Activated CD4-positive, alpha-beta T cell treated with anti-CD3 and anti-CD28 coated beads, Interleukin-2, amount 50 U/mL, for 16 hours (primary cell): ENCODE data around the gene AUH.
"Not testable (repeated sequence)": the region's sequence is repeated elsewhere in the genome, so short reads cannot be mapped to it uniquely, and the experiment has no call there.

Experiments used
- DNase-seq: peaks from one replicate; pipeline ENCODE4 v3.0.0-alpha.2; 2020

AUH gene

GRCh38 chr9:91202736-91203283 lies 158.9 kb downstream of the AUH start:
- no peak for DNase-seq

- no peak for DNase-seq
These were observed 160.9 kb downstream of the AUH start for GRCh38 chr9:91200692-91201336.

GRCh38 chr9:91199739-91200497 lies 161.8 kb downstream of the AUH start:
- no peak for DNase-seq

- DNase-seq = not testable (repeated sequence)
These were observed 162.8 kb downstream of the AUH start for GRCh38 chr9:91198881-91199280.

- no peak for DNase-seq
These were observed 163.3 kb downstream of the AUH start for GRCh38 chr9:91198405-91198804.

- DNase-seq = no peak
These were observed 164.2 kb downstream of the AUH start for GRCh38 chr9:91197232-91198181.

- DNase-seq = no peak
These were observed 165.4 kb downstream of the AUH start for GRCh38 chr9:91196103-91196950.

GRCh38 chr9:91195372-91196012 lies 166.2 kb downstream of the AUH start:
- no peak for DNase-seq

GRCh38 chr9:91193658-91194391 lies 167.9 kb downstream of the AUH start:
- peak; percentile 89 for DNase-seq

GRCh38 chr9:91193087-91193657 lies 168.5 kb downstream of the AUH start:
- DNase-seq = peak; percentile 92

GRCh38 chr9:91192381-91193086 lies 169.2 kb downstream of the AUH start:
- DNase-seq = no peak

GRCh38 chr9:91191411-91192380 lies 170.0 kb downstream of the AUH start:
- no peak for DNase-seq

- DNase-seq = no peak
These were observed 171.7 kb downstream of the AUH start for GRCh38 chr9:91190062-91190461.

GRCh38 chr9:91188719-91189590 lies 172.8 kb downstream of the AUH start:
- DNase-seq = no peak

GRCh38 chr9:91187965-91188344 lies 173.8 kb downstream of the AUH start:
- no peak for DNase-seq

- no peak for DNase-seq
These were observed 174.3 kb downstream of the AUH start for GRCh38 chr9:91187311-91187964.

GRCh38 chr9:91186632-91187108 lies 175.0 kb downstream of the AUH start:
- DNase-seq = peak; percentile 46
